GM18867 (cell line): ENCODE measurements around the gene NKAIN1.
"Not testable (repeated sequence)": the region's sequence is repeated elsewhere in the genome, so short reads cannot be mapped to it uniquely, and the experiment has no call there.

Source experiments
- ATAC-seq: cut with Tn5 transposase; IDR thresholded peaks from one replicate; pipeline ENCODE4 v1.9.1; 2021; ENCODE audit warnings: mild to moderate bottlenecking, moderate library complexity; ENCODE audit not compliant: unreplicated experiment

The NKAIN1 gene

GRCh38 chr1:31154632-31155215 lies 85.0 kb downstream of the NKAIN1 start:
- ATAC-seq: peak; percentile 42

GRCh38 chr1:31154000-31154631 lies 85.6 kb downstream of the NKAIN1 start:
- no peak for ATAC-seq

GRCh38 chr1:31153423-31153822 lies 86.3 kb downstream of the NKAIN1 start:
- ATAC-seq: no peak

- no peak for ATAC-seq
Measured at GRCh38 chr1:31152181-31152795, 87.4 kb downstream of the NKAIN1 start.

- ATAC-seq: no peak
Measured at GRCh38 chr1:31151402-31151801, 88.3 kb downstream of the NKAIN1 start.

GRCh38 chr1:31148409-31148808 lies 91.3 kb downstream of the NKAIN1 start:
- ATAC-seq: no peak

- ATAC-seq: no peak
Measured at GRCh38 chr1:31145648-31146047, 94.0 kb downstream of the NKAIN1 start.

GRCh38 chr1:31144442-31144841 lies 95.2 kb downstream of the NKAIN1 start:
- no peak for ATAC-seq

GRCh38 chr1:31143455-31143854 lies 96.2 kb downstream of the NKAIN1 start:
- no peak for ATAC-seq

- ATAC-seq: no peak
Measured at GRCh38 chr1:31142406-31142805, 97.3 kb downstream of the NKAIN1 start.

- ATAC-seq: no peak
Measured at GRCh38 chr1:31140299-31140698, 99.4 kb downstream of the NKAIN1 start.

- not testable (repeated sequence) for ATAC-seq
Measured at GRCh38 chr1:31138797-31139521, 100.7 kb downstream of the NKAIN1 start.

- ATAC-seq: not testable (repeated sequence)
Measured at GRCh38 chr1:31137873-31138272, 101.8 kb downstream of the NKAIN1 start.

GRCh38 chr1:31135973-31136600 lies 103.6 kb downstream of the NKAIN1 start:
- no peak for ATAC-seq

- ATAC-seq: no peak
Measured at GRCh38 chr1:31133368-31133767, 106.3 kb downstream of the NKAIN1 start.
